ENCODE results near the gene GOLGA1. TPM values are rescaled to one million over a fixed set of nuclear protein-coding genes. Genes with fewer than 3 reads are reported as not detected.

The GOLGA1 gene
- total RNA-seq (2022), result 22.8 and 29.9 TPM in 2 replicates
- percentile 72 among the genes with signal in this experiment for Bru-seq, nascent RNA
- BruChase-seq, experiment 1, labeled RNA remaining after a 6-hour chase, result percentile 81 among the genes with signal in this experiment
- BruChase-seq, experiment 2, labeled RNA remaining after a 2-hour chase, result percentile 78 among the genes with signal in this experiment
- long read RNA-seq, full-length matches to known transcripts, result 16 of 48 reads
- long read RNA-seq, partial matches to known transcripts, result 7 of 48 reads
- long read RNA-seq, other reads (novel, unspliced or antisense), result 25 of 48 reads

GRCh38 chr9:124940894-124941678 lies at the start of gene GOLGA1:
Gene GOLGA1, minus strand, starts transcription at chr9:124941083. Its CDS starts 2,372 bp downstream, at chr9:124938711.
- CTCF ChIA-PET, result interaction anchor here (0.8 kb wide), 1 partner anchor 202 kb away, joined by 4 read pairs; the partner anchor contains the start of gene SCAI

GRCh38 chr9:124983698-124984097 lies 42.8 kb upstream of the GOLGA1 start:
- no peak for DNase-seq (ENCODE audit: unreplicated experiment)
- CTCF ChIA-PET, result interaction anchor here (0.5 kb wide), 1 partner anchor 49 kb away, joined by 3 read pairs; no protein-coding TSS in a partner anchor
- POLR2A ChIA-PET, result interaction anchor here (0.7 kb wide), 1 partner anchor 73 kb away, joined by 3 read pairs; no protein-coding TSS in a partner anchor
- BruUV-seq (replicated peaks), result no TSS peak
- no peaks in the 10 kb centered on the region for H3K4me1 Mint-ChIP-seq (ENCODE audit: insufficient read depth, unreplicated experiment)
- H3K9me3 Mint-ChIP-seq (ENCODE audit: unreplicated experiment), result no peaks in the 10 kb centered on the region
- intact Hi-C loops (cut with micrococcal nuclease), result no loop called here
- H3K27me3 Mint-ChIP-seq (ENCODE audit: insufficient read depth, unreplicated experiment), result no peaks in the 10 kb centered on the region
- H3K36me3 Mint-ChIP-seq (ENCODE audit: insufficient read depth, unreplicated experiment), result no peaks in the 10 kb centered on the region
- H3K27ac Mint-ChIP-seq (ENCODE audit: low read depth, unreplicated experiment), result no peak overlapping the region
- H3K4me3 Mint-ChIP-seq (ENCODE audit: unreplicated experiment), result no peak overlapping the region
- TF ChIP-seq CTCF (IDR thresholded peaks at IDR 0.05; ENCODE audit: unreplicated experiment), result no peak

More at GRCh38 chr9:124940894-124941678, at the start of gene GOLGA1:
- no peaks in the 10 kb centered on the region for H3K27me3 Mint-ChIP-seq (ENCODE audit: insufficient read depth, unreplicated experiment)
- H3K36me3 Mint-ChIP-seq (ENCODE audit: insufficient read depth, unreplicated experiment), result peaks cover 32% of the 10 kb centered on the region
- TF ChIP-seq CTCF (IDR thresholded peaks at IDR 0.05; ENCODE audit: unreplicated experiment), result no peak
- POLR2A ChIA-PET, result interaction anchor here (0.6 to 2.5 kb wide), 14 partner anchors 9 to 259 kb away, joined by 3 to 10 read pairs (median 3); partner anchors contain the start of genes ARPC5L, NR6A1, RABEPK and RPL35
- TSS peak; percentile 74 for BruUV-seq (replicated peaks)
- H3K4me1 Mint-ChIP-seq (ENCODE audit: insufficient read depth, unreplicated experiment), result peaks cover 10% of the 10 kb centered on the region
- H3K4me3 Mint-ChIP-seq (ENCODE audit: unreplicated experiment), result peak within 1 kb of the TSS; percentile 84
- intact Hi-C loops (cut with micrococcal nuclease), result loop anchor here (1.0 kb wide), 1 partner anchor 202 kb away; the partner anchor contains the start of gene SCAI
- peak; percentile 92 for DNase-seq (ENCODE audit: unreplicated experiment)
- no peaks in the 10 kb centered on the region for H3K9me3 Mint-ChIP-seq (ENCODE audit: unreplicated experiment)
- peak within 1 kb of the TSS; percentile 94 for H3K27ac Mint-ChIP-seq (ENCODE audit: low read depth, unreplicated experiment)

GRCh38 chr9:124980431-124980830 lies 39.5 kb upstream of the GOLGA1 start:
- no peak for DNase-seq (ENCODE audit: unreplicated experiment)
- Mint-ChIP-seq H3K9me3 (ENCODE audit: unreplicated experiment) (no peaks in the 10 kb centered on the region), H3K4me1 (ENCODE audit: insufficient read depth, unreplicated experiment) (no peaks in the 10 kb centered on the region), H3K4me3 (ENCODE audit: unreplicated experiment) (no peak overlapping the region), H3K36me3 (ENCODE audit: insufficient read depth, unreplicated experiment) (no peaks in the 10 kb centered on the region), H3K27me3 (ENCODE audit: insufficient read depth, unreplicated experiment) (no peaks in the 10 kb centered on the region), H3K27ac (ENCODE audit: low read depth, unreplicated experiment) (no peak overlapping the region)
- ChIA-PET POLR2A (interaction anchor here (0.6 kb wide), 1 partner anchor 8 kb away, joined by 3 read pairs; no protein-coding TSS in a partner anchor), CTCF (no interaction called here)
- TF ChIP-seq CTCF (IDR thresholded peaks at IDR 0.05; ENCODE audit: unreplicated experiment), result no peak
- intact Hi-C loops (cut with micrococcal nuclease), result no loop called here
- no TSS peak for BruUV-seq (replicated peaks)

- Mint-ChIP-seq H3K4me3 (ENCODE audit: unreplicated experiment) (no peak overlapping the region), H3K4me1 (ENCODE audit: insufficient read depth, unreplicated experiment) (no peaks in the 10 kb centered on the region)
- CTCF ChIA-PET, result no interaction called here
Observed at GRCh38 chr9:124975131-124975530, 34.2 kb upstream of the GOLGA1 start.

More at GRCh38 chr9:124975131-124975530, 34.2 kb upstream of the GOLGA1 start:
- no peak for TF ChIP-seq CTCF (IDR thresholded peaks at IDR 0.05; ENCODE audit: unreplicated experiment)
- peaks cover 7% of the 10 kb centered on the region for H3K36me3 Mint-ChIP-seq (ENCODE audit: insufficient read depth, unreplicated experiment)
- no peak for DNase-seq (ENCODE audit: unreplicated experiment)
- no peaks in the 10 kb centered on the region for H3K9me3 Mint-ChIP-seq (ENCODE audit: unreplicated experiment)
- H3K27me3 Mint-ChIP-seq (ENCODE audit: insufficient read depth, unreplicated experiment), result no peaks in the 10 kb centered on the region
- POLR2A ChIA-PET, result no interaction called here
- H3K27ac Mint-ChIP-seq (ENCODE audit: low read depth, unreplicated experiment), result no peak overlapping the region
- intact Hi-C loops (cut with micrococcal nuclease), result no loop called here
- BruUV-seq (replicated peaks), result no TSS peak

Measured in MCF 10A (cell line).